MM.1S (cell line): ENCODE measurements around the gene CDH22.

Experiments used
- CTCF ChIP-seq: fragments of 300-600 bp; sonication (generic); IDR thresholded peaks from 2 replicates; pipeline ENCODE4 v1.5.1; 2016; ENCODE audit warnings: antibody characterized with exemption, low read length, mixed read lengths
- EZH2 ChIP-seq: fragments of 300-600 bp; sonication (generic); optimal IDR thresholded peaks from 2 replicates; pipeline ENCODE3; 2017; ENCODE audit warnings: low read depth, mild to moderate bottlenecking, antibody characterized with exemption, low read length, mixed read lengths
- EZH2phosphoT487 ChIP-seq: fragments of 300-600 bp; sonication (generic); IDR thresholded peaks from 2 replicates; pipeline ENCODE4 v1.6.1; 2018; ENCODE audit warnings: antibody characterized with exemption, low read length

GRCh38 chr20:46327557-46327956 is 19.3 kb upstream of the CDH22 start:
- TF ChIP-seq CTCF (no peak), EZH2 (no peak), EZH2phosphoT487 (no peak)
